Neural cell (in vitro differentiated cells): Measurements from ENCODE around the gene SMYD5. TPM values are rescaled to one million over a fixed set of nuclear protein-coding genes. Genes with fewer than 3 reads are reported as not detected.

Experiments
- H2AFZ ChIP-seq: fragments of 200-600, 300-800 bp; sonication (generic), shearing (Covaris generic); 2 replicates; pipeline ENCODE4 v1.6.0; 2014; ENCODE audit warnings: low read depth, mild to moderate bottlenecking, antibody characterized with exemption, low read length, moderate library complexity
- H3F3A ChIP-seq: fragments of 200-600 bp; shearing (Covaris generic); 2 replicates; pipeline ENCODE4 v1.6.1; 2016; ENCODE audit warnings: mild to moderate bottlenecking, moderate library complexity, mixed read lengths, antibody characterized with exemption, low read length; ENCODE audit not compliant: insufficient read depth, poor library complexity, severe bottlenecking
- H3K27ac ChIP-seq: fragments of 200-600, 300-800 bp; sonication (generic), shearing (Covaris generic); 2 replicates; pipeline ENCODE4 v1.5.1; 2014; ENCODE audit warnings: mild to moderate bottlenecking, low read length, moderate library complexity
- H3K27me3 ChIP-seq: fragments of 300-800, 200-600 bp; sonication (generic), shearing (Covaris generic); 2 replicates; pipeline ENCODE4 v1.6.0; 2014; ENCODE audit warnings: mild to moderate bottlenecking, low read depth, low read length, moderate library complexity; ENCODE audit not compliant: insufficient read depth
- H3K36me3 ChIP-seq: fragments of 300-800, 200-600 bp; sonication (generic), shearing (Covaris generic); 2 replicates; pipeline ENCODE4 v1.5.1; 2014; ENCODE audit warnings: mild to moderate bottlenecking, antibody characterized with exemption, low read length, moderate library complexity; ENCODE audit not compliant: insufficient read depth
- H3K4me2 ChIP-seq: fragments of 300-800, 200-600 bp; sonication (generic), shearing (Covaris generic); 2 replicates; pipeline ENCODE4 v1.6.0; 2014; ENCODE audit warnings: mild to moderate bottlenecking, low read length
- H3K4me3 ChIP-seq: fragments of 300-800, 200-600 bp; sonication (generic), shearing (Covaris generic); 2 replicates; pipeline ENCODE4 v1.5.1; 2014; ENCODE audit warnings: mild to moderate bottlenecking, low read length, moderate library complexity
- H3K79me2 ChIP-seq: fragments of 200-600 bp; shearing (Covaris generic); replicated peaks from 2 replicates; pipeline ENCODE4 v1.6.0; 2014; ENCODE audit warnings: mild to moderate bottlenecking, low read length, moderate library complexity; ENCODE audit not compliant: insufficient read depth
- H3K9ac ChIP-seq: fragments of 300-800, 200-600 bp; sonication (generic), shearing (Covaris generic); 2 replicates; pipeline ENCODE4 v1.6.1; 2016; ENCODE audit warnings: mild to moderate bottlenecking, low read length, mixed read lengths
- H3K9me2 ChIP-seq: fragments of 200-600 bp; shearing (Covaris generic); 2 replicates; pipeline ENCODE4 v1.6.1; 2016; ENCODE audit warnings: mild to moderate bottlenecking, low read length, mixed read lengths; ENCODE audit not compliant: insufficient read depth
- H3K9me3 ChIP-seq: fragments of 200-600, 300-800 bp; sonication (generic), shearing (Covaris generic); 2 replicates; pipeline ENCODE4 v1.6.1; 2016; ENCODE audit warnings: mild to moderate bottlenecking, mixed run types, low read length, moderate library complexity, mixed read lengths
- H4K20me1 ChIP-seq: fragments of 200-600 bp; shearing (Covaris generic); 2 replicates; pipeline ENCODE4 v1.6.1; 2016; ENCODE audit warnings: mild to moderate bottlenecking, mixed run types; ENCODE audit not compliant: insufficient read depth
- EP300 ChIP-seq: fragments of 450-650 bp; conservative IDR thresholded peaks from 2 replicates; pipeline ENCODE4 v1.6.1; 2014; ENCODE audit warnings: antibody characterized with exemption, mild to moderate bottlenecking, moderate library complexity; ENCODE audit not compliant: poor library complexity, severe bottlenecking
- EZH2 ChIP-seq: fragments of 200-600, 300-800 bp; shearing (Covaris generic), sonication (generic); IDR thresholded peaks from 2 replicates; pipeline ENCODE4 v1.6.1; 2014; ENCODE audit warnings: antibody characterized with exemption, low read length, borderline replicate concordance, mild to moderate bottlenecking; ENCODE audit not compliant: insufficient read depth, poor library complexity, severe bottlenecking
- MXI1 ChIP-seq: fragments of 450-650 bp; conservative IDR thresholded peaks from 2 replicates; pipeline ENCODE4 v1.6.1; 2014; ENCODE audit warnings: antibody characterized with exemption, mild to moderate bottlenecking; ENCODE audit not compliant: poor library complexity, severe bottlenecking
- POLR2AphosphoS5 ChIP-seq: IDR thresholded peaks from 2 replicates; pipeline ENCODE4 v1.6.1; 2012
- RAD21 ChIP-seq: fragments of 450-650 bp; conservative IDR thresholded peaks from 2 replicates; pipeline ENCODE4 v1.6.1; 2014; ENCODE audit warnings: antibody characterized with exemption, mild to moderate bottlenecking, moderate library complexity
- SMC3 ChIP-seq: fragments of 450-650 bp; conservative IDR thresholded peaks from 2 replicates; pipeline ENCODE4 v1.6.1; 2014; ENCODE audit warnings: antibody characterized with exemption, mild to moderate bottlenecking, moderate library complexity; ENCODE audit not compliant: poor library complexity
- TAF1 ChIP-seq: IDR thresholded peaks from 2 replicates; pipeline ENCODE4 v1.6.1; 2012; ENCODE audit warnings: low read depth
- polyA plus RNA-seq: library from polyadenylated mRNA; depleted of rRNA; stranded (reverse); fragments of >200 nt; gene quantifications from 2 replicates; pipeline ENCODE4 v1.2.3, GENCODE V29; 2014
- TF ChIP-seq, protein P1 (sequence below): IDR thresholded peaks from 2 replicates; pipeline ENCODE4 v1.6.1; 2012; ENCODE audit warnings: borderline replicate concordance
- TF ChIP-seq, protein P2 (sequence below): fragments of 450-650 bp; IDR thresholded peaks from 2 replicates; pipeline ENCODE4 v1.5.1; 2014; ENCODE audit warnings: antibody characterized with exemption, mild to moderate bottlenecking, moderate library complexity; ENCODE audit not compliant: poor library complexity, severe bottlenecking

SMYD5 gene
- polyA plus RNA-seq, 1 donor from 2014 or later: 15.5 TPM

DNA sequence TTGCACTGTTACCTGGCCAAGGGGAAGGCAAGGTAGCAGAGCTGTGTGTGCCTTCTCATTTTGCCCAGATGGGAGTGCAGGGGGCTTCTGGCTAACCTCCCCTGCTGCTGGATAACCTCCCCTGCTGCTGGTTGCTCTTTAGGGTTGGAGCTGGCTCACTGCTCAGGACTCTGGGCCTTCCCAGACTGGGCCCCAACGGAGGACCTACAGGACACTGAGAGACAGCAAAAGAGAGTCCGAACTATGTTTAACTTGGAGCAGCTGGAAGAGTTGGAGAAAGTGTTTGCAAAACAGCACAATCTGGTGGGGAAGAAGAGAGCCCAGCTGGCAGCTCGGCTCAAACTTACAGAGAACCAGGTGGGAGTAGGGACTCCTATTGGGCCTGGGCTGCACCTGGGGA is 5.8 kb upstream of the SMYD5 start:
- no peaks in the 10 kb centered on the region for H4K20me1 ChIP-seq
- H3K9ac ChIP-seq: no peak overlapping the region
- H3K27me3 ChIP-seq: peaks cover 23% of the 10 kb centered on the region
- H3F3A ChIP-seq: no peaks in the 10 kb centered on the region
- no peaks in the 10 kb centered on the region for H3K36me3 ChIP-seq
- TF ChIP-seq POLR2AphosphoS5 (no peak), RAD21 (no peak), EZH2 (no peak), MXI1 (no peak), EP300 (no peak), SMC3 (no peak), TAF1 (no peak)
- TF ChIP-seq, protein P1, sequence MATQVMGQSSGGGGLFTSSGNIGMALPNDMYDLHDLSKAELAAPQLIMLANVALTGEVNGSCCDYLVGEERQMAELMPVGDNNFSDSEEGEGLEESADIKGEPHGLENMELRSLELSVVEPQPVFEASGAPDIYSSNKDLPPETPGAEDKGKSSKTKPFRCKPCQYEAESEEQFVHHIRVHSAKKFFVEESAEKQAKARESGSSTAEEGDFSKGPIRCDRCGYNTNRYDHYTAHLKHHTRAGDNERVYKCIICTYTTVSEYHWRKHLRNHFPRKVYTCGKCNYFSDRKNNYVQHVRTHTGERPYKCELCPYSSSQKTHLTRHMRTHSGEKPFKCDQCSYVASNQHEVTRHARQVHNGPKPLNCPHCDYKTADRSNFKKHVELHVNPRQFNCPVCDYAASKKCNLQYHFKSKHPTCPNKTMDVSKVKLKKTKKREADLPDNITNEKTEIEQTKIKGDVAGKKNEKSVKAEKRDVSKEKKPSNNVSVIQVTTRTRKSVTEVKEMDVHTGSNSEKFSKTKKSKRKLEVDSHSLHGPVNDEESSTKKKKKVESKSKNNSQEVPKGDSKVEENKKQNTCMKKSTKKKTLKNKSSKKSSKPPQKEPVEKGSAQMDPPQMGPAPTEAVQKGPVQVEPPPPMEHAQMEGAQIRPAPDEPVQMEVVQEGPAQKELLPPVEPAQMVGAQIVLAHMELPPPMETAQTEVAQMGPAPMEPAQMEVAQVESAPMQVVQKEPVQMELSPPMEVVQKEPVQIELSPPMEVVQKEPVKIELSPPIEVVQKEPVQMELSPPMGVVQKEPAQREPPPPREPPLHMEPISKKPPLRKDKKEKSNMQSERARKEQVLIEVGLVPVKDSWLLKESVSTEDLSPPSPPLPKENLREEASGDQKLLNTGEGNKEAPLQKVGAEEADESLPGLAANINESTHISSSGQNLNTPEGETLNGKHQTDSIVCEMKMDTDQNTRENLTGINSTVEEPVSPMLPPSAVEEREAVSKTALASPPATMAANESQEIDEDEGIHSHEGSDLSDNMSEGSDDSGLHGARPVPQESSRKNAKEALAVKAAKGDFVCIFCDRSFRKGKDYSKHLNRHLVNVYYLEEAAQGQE: no peak
- TF ChIP-seq, protein P2, sequence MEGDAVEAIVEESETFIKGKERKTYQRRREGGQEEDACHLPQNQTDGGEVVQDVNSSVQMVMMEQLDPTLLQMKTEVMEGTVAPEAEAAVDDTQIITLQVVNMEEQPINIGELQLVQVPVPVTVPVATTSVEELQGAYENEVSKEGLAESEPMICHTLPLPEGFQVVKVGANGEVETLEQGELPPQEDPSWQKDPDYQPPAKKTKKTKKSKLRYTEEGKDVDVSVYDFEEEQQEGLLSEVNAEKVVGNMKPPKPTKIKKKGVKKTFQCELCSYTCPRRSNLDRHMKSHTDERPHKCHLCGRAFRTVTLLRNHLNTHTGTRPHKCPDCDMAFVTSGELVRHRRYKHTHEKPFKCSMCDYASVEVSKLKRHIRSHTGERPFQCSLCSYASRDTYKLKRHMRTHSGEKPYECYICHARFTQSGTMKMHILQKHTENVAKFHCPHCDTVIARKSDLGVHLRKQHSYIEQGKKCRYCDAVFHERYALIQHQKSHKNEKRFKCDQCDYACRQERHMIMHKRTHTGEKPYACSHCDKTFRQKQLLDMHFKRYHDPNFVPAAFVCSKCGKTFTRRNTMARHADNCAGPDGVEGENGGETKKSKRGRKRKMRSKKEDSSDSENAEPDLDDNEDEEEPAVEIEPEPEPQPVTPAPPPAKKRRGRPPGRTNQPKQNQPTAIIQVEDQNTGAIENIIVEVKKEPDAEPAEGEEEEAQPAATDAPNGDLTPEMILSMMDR: no peak
- no peaks in the 10 kb centered on the region for H3K9me3 ChIP-seq
- H3K79me2 ChIP-seq: no peaks in the 10 kb centered on the region
- H2AFZ ChIP-seq: no peak overlapping the region
- no peaks in the 10 kb centered on the region for H3K9me2 ChIP-seq
- H3K4me2 ChIP-seq: no peak overlapping the region
- H3K27ac ChIP-seq: no peak overlapping the region
- H3K4me3 ChIP-seq: no peak overlapping the region

DNA sequence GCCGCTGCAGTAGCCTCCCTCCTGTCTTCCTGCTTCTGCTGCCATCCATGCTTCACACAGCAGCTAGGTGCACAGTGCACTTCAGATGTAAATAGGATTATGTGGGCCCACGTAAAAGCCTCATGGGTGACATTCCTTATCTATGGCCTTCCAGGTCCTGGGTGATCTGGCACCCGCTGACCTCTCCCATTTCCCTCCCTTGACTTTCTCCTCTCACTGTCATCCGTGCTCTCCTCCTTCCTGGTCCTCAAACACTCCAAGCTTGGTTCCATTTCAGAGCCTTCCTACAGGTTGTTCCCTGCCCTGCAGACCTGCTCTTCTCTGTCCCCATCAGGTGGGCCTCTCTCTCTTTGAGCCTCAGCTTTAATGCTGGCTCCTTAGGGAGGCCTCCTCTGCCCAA is 4.0 kb upstream of the SMYD5 start:
- H3K4me2 ChIP-seq: no peak overlapping the region
- H4K20me1 ChIP-seq: no peaks in the 10 kb centered on the region
- no peak overlapping the region for H3K27ac ChIP-seq
- no peaks in the 10 kb centered on the region for H3K79me2 ChIP-seq
- H3K9me3 ChIP-seq: no peaks in the 10 kb centered on the region
- no peak overlapping the region for H3K4me3 ChIP-seq
- no peaks in the 10 kb centered on the region for H3K9me2 ChIP-seq
- peaks cover 7% of the 10 kb centered on the region for H3K27me3 ChIP-seq
- no peak for TF ChIP-seq EP300
- H3K36me3 ChIP-seq: no peaks in the 10 kb centered on the region
- no peak overlapping the region for H2AFZ ChIP-seq
- H3F3A ChIP-seq: no peaks in the 10 kb centered on the region
- no peak overlapping the region for H3K9ac ChIP-seq

DNA sequence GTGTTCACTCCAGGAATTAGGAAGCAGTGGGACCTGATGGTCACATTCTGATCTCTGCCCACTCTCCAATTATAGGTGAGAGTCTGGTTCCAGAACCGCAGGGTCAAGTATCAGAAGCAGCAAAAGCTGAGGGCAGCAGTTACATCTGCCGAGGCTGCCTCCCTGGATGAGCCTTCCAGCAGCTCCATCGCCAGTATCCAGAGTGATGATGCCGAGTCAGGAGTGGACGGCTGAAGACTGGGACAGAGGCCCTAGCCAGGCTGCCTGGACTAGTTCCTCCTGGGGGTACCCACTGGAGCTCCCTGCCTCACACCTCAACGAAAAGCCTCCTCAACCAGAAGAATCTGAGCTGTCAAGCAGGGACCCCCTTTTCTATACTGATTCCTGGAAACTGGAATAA is 3.3 kb upstream of the SMYD5 start:
- Histone ChIP-seq H3K9ac (no peak overlapping the region), H3K27me3 (peaks cover under 1% of the 10 kb centered on the region), H3K4me2 (no peak overlapping the region), H3K9me2 (no peaks in the 10 kb centered on the region), H3K4me3 (no peak overlapping the region), H2AFZ (no peak overlapping the region), H3K79me2 (no peaks in the 10 kb centered on the region), H3K9me3 (no peaks in the 10 kb centered on the region), H3K36me3 (no peaks in the 10 kb centered on the region), H4K20me1 (no peaks in the 10 kb centered on the region), H3F3A (no peaks in the 10 kb centered on the region), H3K27ac (no peak overlapping the region)
- TF ChIP-seq TAF1 (no peak), SMC3 (no peak), POLR2AphosphoS5 (no peak), RAD21 (no peak), MXI1 (no peak), EZH2 (no peak), EP300 (no peak)
- TF ChIP-seq, protein P1: no peak
- TF ChIP-seq, protein P2: no peak
